Neural progenitor cell (in vitro differentiated cells): ENCODE measurements around the gene ACKR4. TPM values are rescaled to one million over a fixed set of nuclear protein-coding genes. Genes with fewer than 3 reads are reported as not detected.
A peak's percentile ranks its signal among the peaks of the same experiment; 100 is the strongest.
"Not testable (repeated sequence)": the region's sequence is repeated elsewhere in the genome, so short reads cannot be mapped to it uniquely, and the experiment has no call there.

Source experiments
- DNase-seq: peaks from one replicate; pipeline ENCODE4 v3.0.0-alpha.2; 2016; ENCODE audit warnings: low spot score
- H2AFZ ChIP-seq: fragments of 200-600 bp; sonication (generic); replicated peaks from 2 replicates; pipeline ENCODE4 v1.6.1; 2016; ENCODE audit warnings: antibody characterized with exemption
- H3F3A ChIP-seq: fragments of 200-600 bp; sonication (generic); 2 replicates; pipeline ENCODE4 v1.6.1; 2016; ENCODE audit warnings: antibody characterized with exemption, low read depth
- H3K27ac ChIP-seq: fragments of 200-600 bp; sonication (generic); 2 replicates; pipeline ENCODE4 v1.5.1; 2016; ENCODE audit warnings: mild to moderate bottlenecking
- H3K27me3 ChIP-seq: fragments of 200-600 bp; sonication (generic); 2 replicates; pipeline ENCODE4 v1.6.1; 2016; ENCODE audit warnings: mild to moderate bottlenecking, moderate library complexity
- H3K36me3 ChIP-seq: fragments of 200-600 bp; sonication (generic); 2 replicates; pipeline ENCODE4 v1.5.1; 2016
- H3K4me1 ChIP-seq: fragments of 200-600 bp; sonication (generic); 2 replicates; pipeline ENCODE4 v1.6.1; 2016; ENCODE audit warnings: mixed run types
- H3K4me2 ChIP-seq: fragments of 200-600 bp; sonication (generic); 2 replicates; pipeline ENCODE4 v1.6.1; 2016
- H3K4me3 ChIP-seq: fragments of 200-600 bp; sonication (generic); 2 replicates; pipeline ENCODE4 v1.5.1; 2016
- H3K79me2 ChIP-seq: fragments of 200-600 bp; sonication (generic); 2 replicates; pipeline ENCODE4 v1.6.1; 2016; ENCODE audit warnings: low read depth
- H3K9ac ChIP-seq: fragments of 200-600 bp; sonication (generic); 2 replicates; pipeline ENCODE4 v1.6.1; 2016
- H3K9me3 ChIP-seq: fragments of 200-600 bp; sonication (generic); 2 replicates; pipeline ENCODE4 v1.5.1; 2016; ENCODE audit warnings: low read depth
- H4K20me1 ChIP-seq: fragments of 200-600 bp; sonication (generic); 2 replicates; pipeline ENCODE4 v1.6.1; 2016; ENCODE audit warnings: low read depth
- H3K27ac Mint-ChIP-seq: 3 replicates; pipeline ENCODE4 v1.8.0; 2021; ENCODE audit warnings: mixed read lengths
- H3K27me3 Mint-ChIP-seq: 2 replicates; pipeline ENCODE4 v1.8.0; 2022; ENCODE audit warnings: low read depth, mild to moderate bottlenecking, inconsistent platforms, moderate library complexity, mixed read lengths; ENCODE audit not compliant: insufficient read depth
- H3K36me3 Mint-ChIP-seq: 3 replicates; pipeline ENCODE4 v1.8.0; 2021; ENCODE audit warnings: mixed read lengths
- H3K4me1 Mint-ChIP-seq: 3 replicates; pipeline ENCODE4 v1.8.0; 2021; ENCODE audit warnings: mixed read lengths
- H3K4me3 Mint-ChIP-seq: 3 replicates; pipeline ENCODE4 v1.8.0; 2021; ENCODE audit warnings: mild to moderate bottlenecking, moderate library complexity, mixed read lengths
- H3K9me3 Mint-ChIP-seq: 3 replicates; pipeline ENCODE4 v1.8.0; 2020; ENCODE audit warnings: mixed read lengths
- EZH2 ChIP-seq: fragments of 200-600 bp; sonication (generic); IDR thresholded peaks from 2 replicates; pipeline ENCODE4 v1.6.1; 2017; ENCODE audit warnings: antibody characterized with exemption, mild to moderate bottlenecking, moderate library complexity
- EZH2phosphoT487 ChIP-seq: fragments of 200-600 bp; sonication (generic); IDR thresholded peaks from 2 replicates; pipeline ENCODE4 v1.6.1; 2017; ENCODE audit warnings: antibody characterized with exemption
- total RNA-seq: library from RNA; depleted of rRNA; stranded (reverse); fragments of >200 nt; gene quantifications from 2 replicates; pipeline ENCODE4 v1.2.3, GENCODE V29; 2015; ENCODE audit warnings: low replicate concordance
- TF ChIP-seq, protein P1 (sequence below): fragments of 200-600 bp; sonication (generic); IDR thresholded peaks from 2 replicates; pipeline ENCODE4 v1.5.1; 2017; ENCODE audit warnings: antibody characterized with exemption, mild to moderate bottlenecking

The ACKR4 gene
- total RNA-seq, 1 donor from 2014 or later: not detected

DNA sequence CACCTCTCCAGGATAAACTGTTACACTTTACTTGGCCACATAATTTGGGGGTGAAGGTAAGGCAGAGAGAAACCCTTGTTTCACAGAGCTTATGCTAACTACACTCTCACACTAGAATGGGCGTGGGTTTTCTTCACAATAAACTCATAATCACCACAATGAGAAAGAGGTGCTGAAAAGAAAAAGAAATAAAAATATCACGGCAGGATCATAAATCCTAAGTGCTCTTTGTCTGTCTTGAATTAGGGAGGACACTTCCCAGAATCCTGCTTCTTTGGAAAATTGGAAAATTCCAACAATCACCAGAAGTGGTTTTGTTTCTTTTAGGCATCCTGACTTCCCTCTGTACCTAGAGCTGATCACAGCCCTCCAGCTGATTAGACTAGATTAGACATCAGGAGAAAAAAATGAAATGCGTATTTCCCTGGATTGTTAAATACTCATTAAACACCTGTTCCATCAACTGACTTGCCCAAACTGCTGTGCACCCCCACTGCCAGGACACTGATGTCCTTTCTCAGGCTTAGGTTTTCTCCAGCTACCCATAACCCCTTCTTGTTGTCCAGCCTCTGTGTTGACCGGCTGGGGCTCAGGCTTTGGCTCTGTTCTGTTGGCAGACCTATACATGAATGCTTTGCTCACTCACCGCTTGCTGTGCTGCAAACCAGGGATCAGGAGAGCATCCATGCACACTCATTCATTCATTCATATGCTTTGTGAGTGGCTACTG, 41.6 kb upstream of the ACKR4 start:
- no peaks in the 10 kb centered on the region for H3K27me3 Mint-ChIP-seq
- DNase-seq: no peak
- H3K4me1 Mint-ChIP-seq: no peaks in the 10 kb centered on the region
- no peaks in the 10 kb centered on the region for H3K9me3 ChIP-seq
- no peak overlapping the region for H3K9ac ChIP-seq
- H3K4me3 ChIP-seq: no peak overlapping the region
- H3K79me2 ChIP-seq: no peaks in the 10 kb centered on the region
- no peak overlapping the region for H3K27ac Mint-ChIP-seq
- H3K36me3 Mint-ChIP-seq: peaks cover 3% of the 10 kb centered on the region
- H3K9me3 Mint-ChIP-seq: no peaks in the 10 kb centered on the region
- H3K4me1 ChIP-seq: no peaks in the 10 kb centered on the region
- H3F3A ChIP-seq: no peaks in the 10 kb centered on the region
- H3K27me3 ChIP-seq: no peaks in the 10 kb centered on the region
- TF ChIP-seq EZH2phosphoT487: no peak
- TF ChIP-seq, protein P1, sequence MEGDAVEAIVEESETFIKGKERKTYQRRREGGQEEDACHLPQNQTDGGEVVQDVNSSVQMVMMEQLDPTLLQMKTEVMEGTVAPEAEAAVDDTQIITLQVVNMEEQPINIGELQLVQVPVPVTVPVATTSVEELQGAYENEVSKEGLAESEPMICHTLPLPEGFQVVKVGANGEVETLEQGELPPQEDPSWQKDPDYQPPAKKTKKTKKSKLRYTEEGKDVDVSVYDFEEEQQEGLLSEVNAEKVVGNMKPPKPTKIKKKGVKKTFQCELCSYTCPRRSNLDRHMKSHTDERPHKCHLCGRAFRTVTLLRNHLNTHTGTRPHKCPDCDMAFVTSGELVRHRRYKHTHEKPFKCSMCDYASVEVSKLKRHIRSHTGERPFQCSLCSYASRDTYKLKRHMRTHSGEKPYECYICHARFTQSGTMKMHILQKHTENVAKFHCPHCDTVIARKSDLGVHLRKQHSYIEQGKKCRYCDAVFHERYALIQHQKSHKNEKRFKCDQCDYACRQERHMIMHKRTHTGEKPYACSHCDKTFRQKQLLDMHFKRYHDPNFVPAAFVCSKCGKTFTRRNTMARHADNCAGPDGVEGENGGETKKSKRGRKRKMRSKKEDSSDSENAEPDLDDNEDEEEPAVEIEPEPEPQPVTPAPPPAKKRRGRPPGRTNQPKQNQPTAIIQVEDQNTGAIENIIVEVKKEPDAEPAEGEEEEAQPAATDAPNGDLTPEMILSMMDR: no peak
- no peak for TF ChIP-seq EZH2
- no peaks in the 10 kb centered on the region for H4K20me1 ChIP-seq
- H3K36me3 ChIP-seq: no peaks in the 10 kb centered on the region
- H3K4me2 ChIP-seq: no peak overlapping the region
- H3K4me3 Mint-ChIP-seq: no peak overlapping the region
- H2AFZ ChIP-seq: no peak overlapping the region
- H3K27ac ChIP-seq: no peak overlapping the region

DNA sequence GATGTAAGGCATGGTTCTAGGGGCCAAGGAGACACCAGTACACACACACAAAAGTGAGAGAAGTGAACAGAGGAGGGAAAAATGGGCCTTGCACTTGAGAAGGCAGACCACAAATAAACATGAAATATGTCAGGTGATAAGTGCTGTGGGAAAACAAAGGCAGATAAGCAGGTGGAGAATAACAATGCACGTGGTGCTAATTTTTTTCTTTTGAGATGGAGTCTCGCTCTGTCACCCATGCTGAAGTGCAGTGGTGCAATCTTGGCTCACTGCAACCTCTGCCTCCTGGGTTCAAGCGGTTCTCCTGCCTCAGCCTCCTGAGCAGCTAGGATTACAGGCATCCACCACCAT, 41.1 kb upstream of the ACKR4 start:
- H3K4me1 Mint-ChIP-seq, H3F3A ChIP-seq, H3K36me3 Mint-ChIP-seq, H3K27ac Mint-ChIP-seq, H3K9ac ChIP-seq, H3K9me3 ChIP-seq, H3K27me3 Mint-ChIP-seq, H3K4me3 ChIP-seq, H3K36me3 ChIP-seq, H3K4me1 ChIP-seq, DNase-seq, H3K27ac ChIP-seq, H3K4me2 ChIP-seq, H3K27me3 ChIP-seq, H3K9me3 Mint-ChIP-seq, H3K79me2 ChIP-seq, H4K20me1 ChIP-seq, H3K4me3 Mint-ChIP-seq, H2AFZ ChIP-seq: not testable (repeated sequence)

DNA sequence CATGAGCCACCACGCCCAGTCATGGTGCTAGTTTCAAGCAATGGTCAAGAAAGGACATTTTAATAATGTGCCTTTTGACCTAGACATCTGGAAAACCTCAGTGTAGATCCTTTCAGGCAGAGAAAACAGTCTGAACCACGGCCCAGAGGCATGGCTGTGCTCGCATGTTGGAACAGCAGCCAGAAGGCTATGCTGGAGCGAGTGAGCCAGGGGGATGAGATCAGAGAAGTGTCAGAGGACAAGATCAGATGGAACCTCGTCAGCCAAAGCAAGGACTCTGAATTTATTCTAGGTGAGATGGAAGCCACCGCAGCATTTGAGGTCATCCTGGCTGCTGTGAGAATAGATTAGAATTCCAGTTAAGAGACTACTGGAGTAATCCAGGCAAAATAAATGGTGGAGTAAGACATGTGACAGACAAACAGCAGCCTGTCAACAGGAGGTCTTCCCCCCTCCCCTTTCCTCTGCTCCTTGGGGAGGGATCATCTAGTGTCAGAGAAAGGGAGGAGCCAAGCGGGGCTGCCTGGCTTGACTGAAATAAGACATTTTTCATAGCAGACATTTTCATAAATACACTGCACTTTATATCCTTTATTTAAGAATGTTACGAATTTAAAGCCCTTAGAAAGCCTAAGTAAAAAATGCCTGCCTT, 40.4 kb upstream of the ACKR4 start:
- Histone ChIP-seq H3K79me2 (no peaks in the 10 kb centered on the region), H3K4me2 (no peak overlapping the region), H3K4me3 (no peak overlapping the region), H4K20me1 (no peaks in the 10 kb centered on the region), H3K36me3 (no peaks in the 10 kb centered on the region), H3F3A (no peaks in the 10 kb centered on the region), H2AFZ (no peak overlapping the region), H3K4me1 (peaks cover 8% of the 10 kb centered on the region), H3K9me3 (no peaks in the 10 kb centered on the region), H3K27ac (no peak overlapping the region), H3K27me3 (no peaks in the 10 kb centered on the region), H3K9ac (no peak overlapping the region)
- Mint-ChIP-seq H3K27ac (no peak overlapping the region), H3K9me3 (no peaks in the 10 kb centered on the region), H3K36me3 (peaks cover 3% of the 10 kb centered on the region), H3K4me1 (peaks cover 4% of the 10 kb centered on the region), H3K4me3 (no peak overlapping the region), H3K27me3 (no peaks in the 10 kb centered on the region)
- DNase-seq: peak; percentile 8
- TF ChIP-seq EZH2phosphoT487: no peak

DNA sequence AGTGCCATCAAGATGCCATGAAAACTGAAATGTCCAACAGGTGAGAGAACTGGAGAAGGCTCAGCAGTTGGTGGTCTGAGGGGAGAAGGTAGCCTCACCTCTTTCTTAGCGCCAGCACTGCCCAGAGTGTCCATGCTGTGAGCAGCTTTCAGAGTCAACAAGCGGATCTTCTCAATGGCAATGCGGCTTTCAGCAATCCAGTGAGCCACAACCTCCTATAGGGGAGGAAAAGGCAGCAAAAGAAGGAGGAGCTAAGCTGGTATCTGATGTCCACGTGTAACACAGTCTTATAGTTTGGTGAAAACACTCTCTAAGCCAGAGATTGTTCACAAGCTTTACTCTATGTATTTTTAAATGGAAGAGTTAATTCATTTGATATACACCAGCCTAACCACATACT, 36.1 kb upstream of the ACKR4 start:
- Histone ChIP-seq H3K27ac (no peak overlapping the region), H3K4me3 (no peak overlapping the region), H3K4me1 (peaks cover 8% of the 10 kb centered on the region), H3K79me2 (no peaks in the 10 kb centered on the region), H3K9me3 (no peaks in the 10 kb centered on the region), H3K27me3 (no peaks in the 10 kb centered on the region), H3F3A (no peaks in the 10 kb centered on the region), H4K20me1 (no peaks in the 10 kb centered on the region), H2AFZ (no peak overlapping the region), H3K4me2 (no peak overlapping the region), H3K9ac (no peak overlapping the region), H3K36me3 (no peaks in the 10 kb centered on the region)
- no peaks in the 10 kb centered on the region for H3K9me3 Mint-ChIP-seq
- peak; percentile 41 for DNase-seq
- peaks cover 5% of the 10 kb centered on the region for H3K36me3 Mint-ChIP-seq
- no peaks in the 10 kb centered on the region for H3K27me3 Mint-ChIP-seq
- H3K27ac Mint-ChIP-seq: no peak overlapping the region
- H3K4me1 Mint-ChIP-seq: peaks cover 4% of the 10 kb centered on the region
- H3K4me3 Mint-ChIP-seq: no peak overlapping the region
- TF ChIP-seq EZH2phosphoT487: no peak
- no peak for TF ChIP-seq EZH2
- TF ChIP-seq, protein P1: no peak
